Suprapubic skin (tissue), 2 donors: Measurements from ENCODE around the gene IYD.

Experiments used
- EP300 ChIP-seq: sonication (generic); formaldehyde crosslinking; IDR thresholded peaks from one replicate; pipeline ENCODE4 v1.6.1; 2017; ENCODE audit warnings: antibody characterized with exemption
- POLR2A ChIP-seq, 2 donors: fragments of 450-650 bp; IDR thresholded peaks; one replicate each; pipeline ENCODE4 v1.6.1; 2017; ENCODE audit warnings: antibody characterized with exemption in 2 of 2, mild to moderate bottlenecking in 2 of 2, moderate library complexity in 2 of 2

- TF ChIP-seq EP300 (no peak), POLR2A (IDR thresholded peaks at IDR 0.05) (no peak)
Observed at GRCh38 chr6:150394053-150394898, 25.5 kb downstream of the IYD start.
